GM12878 (cell line): Measurements from ENCODE around the gene KLHL22. TPM values are rescaled to one million over a fixed set of nuclear protein-coding genes. Genes with fewer than 3 reads are reported as not detected.
A peak's percentile ranks its signal among the peaks of the same experiment; 100 is the strongest.

Experiments
- CEBPB ChIP-seq, 2 experiments: fragments of 150-350 bp in 1 of 2; IDR thresholded peaks; 2 replicates each; pipeline ENCODE4 v1.6.1; 2012 to 2014; ENCODE audit warnings: low read depth in 2 of 2, low read length in 2 of 2, borderline replicate concordance in 1 of 2, inconsistent platforms in 1 of 2
- CHD2 ChIP-seq: IDR thresholded peaks from 2 replicates; pipeline ENCODE4 v1.6.1; 2011; ENCODE audit warnings: low read depth, low read length, improper control_type of control experiment, borderline replicate concordance
- CHD4 ChIP-seq: fragments of 200-600 bp; sonication (generic); IDR thresholded peaks from 2 replicates; pipeline ENCODE4 v1.6.1; 2016; ENCODE audit warnings: mild to moderate bottlenecking
- FOS ChIP-seq: IDR thresholded peaks from 3 replicates; pipeline ENCODE4 v1.6.1; 2011; ENCODE audit warnings: borderline replicate concordance; ENCODE audit not compliant: insufficient read length; ENCODE audit errors: extremely low read depth
- FOXK2 ChIP-seq: fragments of 450-650 bp; IDR thresholded peaks from 2 replicates; pipeline ENCODE4 v1.6.1; 2017; ENCODE audit warnings: mild to moderate bottlenecking, moderate library complexity
- HDAC6 ChIP-seq: fragments of 200-600 bp; sonication (generic); IDR thresholded peaks from one replicate; pipeline ENCODE4 v1.8.0; 2017; ENCODE audit warnings: antibody characterized with exemption; ENCODE audit not compliant: unreplicated experiment
- HSF1 ChIP-seq: fragments of 150-350 bp; IDR thresholded peaks from 2 replicates; pipeline ENCODE4 v1.6.1; 2014; ENCODE audit warnings: mild to moderate bottlenecking, low read depth, low read length
- KAT2A ChIP-seq: conservative IDR thresholded peaks from 2 replicates; pipeline ENCODE4 v1.6.1; 2011; ENCODE audit warnings: low read depth, low read length; ENCODE audit not compliant: control insufficient read depth
- KDM1A ChIP-seq: fragments of 200-600 bp; sonication (generic); IDR thresholded peaks from 2 replicates; pipeline ENCODE4 v1.6.1; 2016; ENCODE audit warnings: borderline replicate concordance
- LARP7 ChIP-seq: fragments of 450-650 bp; IDR thresholded peaks from 2 replicates; pipeline ENCODE4 v1.6.1; 2017; ENCODE audit warnings: mild to moderate bottlenecking
- MEF2A ChIP-seq: IDR thresholded peaks from 2 replicates; pipeline ENCODE4 v1.6.1; 2011; ENCODE audit warnings: low read depth, mild to moderate bottlenecking, low read length, moderate library complexity; ENCODE audit not compliant: insufficient read depth
- MEF2B ChIP-seq: fragments of 450-650 bp; IDR thresholded peaks from 2 replicates; pipeline ENCODE4 v1.6.1; 2018; ENCODE audit warnings: mild to moderate bottlenecking, moderate library complexity; ENCODE audit not compliant: partially characterized antibody, poor library complexity, severe bottlenecking
- MYB ChIP-seq: fragments of 150-350 bp; IDR thresholded peaks from 2 replicates; pipeline ENCODE4 v1.6.1; 2014; ENCODE audit warnings: mild to moderate bottlenecking, low read depth, low read length, borderline replicate concordance
- NBN ChIP-seq: fragments of 450-650 bp; IDR thresholded peaks from 2 replicates; pipeline ENCODE4 v1.6.1; 2016
- NFYB ChIP-seq: IDR thresholded peaks from 2 replicates; pipeline ENCODE4 v1.6.1; 2011; ENCODE audit warnings: low read depth, mild to moderate bottlenecking, low read length, improper control_type of control experiment, moderate library complexity; ENCODE audit not compliant: insufficient read depth
- NR2C2 ChIP-seq: IDR thresholded peaks from 2 replicates; pipeline ENCODE4 v1.6.1; 2011; ENCODE audit warnings: borderline replicate concordance, low read depth; ENCODE audit not compliant: control insufficient read depth, insufficient read length
- PBX3 ChIP-seq: IDR thresholded peaks from 2 replicates; pipeline ENCODE4 v1.6.1; 2011; ENCODE audit warnings: mild to moderate bottlenecking, low read depth, low read length, moderate library complexity; ENCODE audit not compliant: insufficient replicate concordance
- POLR2A ChIP-seq: IDR thresholded peaks from 2 replicates; pipeline ENCODE4 v1.6.1; 2011; ENCODE audit warnings: low read depth, mild to moderate bottlenecking, low read length
- POLR2AphosphoS2 ChIP-seq: IDR thresholded peaks from 2 replicates; pipeline ENCODE4 v1.6.1; 2011; ENCODE audit warnings: low read depth, mild to moderate bottlenecking, low read length, improper control_type of control experiment, moderate library complexity
- POLR2AphosphoS5 ChIP-seq: IDR thresholded peaks from 2 replicates; pipeline ENCODE4 v1.6.1; 2011; ENCODE audit warnings: mild to moderate bottlenecking, low read length, inconsistent platforms
- RAD21 ChIP-seq: IDR thresholded peaks from 2 replicates; pipeline ENCODE4 v1.6.1; 2011; ENCODE audit warnings: mild to moderate bottlenecking, low read depth, low read length, moderate library complexity; ENCODE audit not compliant: insufficient read depth
- RUNX3 ChIP-seq: IDR thresholded peaks from 2 replicates; pipeline ENCODE4 v1.6.1; 2012; ENCODE audit warnings: low read length, inconsistent platforms
- SMC3 ChIP-seq: IDR thresholded peaks from 2 replicates; pipeline ENCODE4 v1.6.1; 2011; ENCODE audit warnings: low read length, improper control_type of control experiment, borderline replicate concordance
- STAT1 ChIP-seq: fragments of 450-650 bp; conservative IDR thresholded peaks from 2 replicates; pipeline ENCODE4 v1.6.1; 2014; ENCODE audit warnings: antibody characterized with exemption, mild to moderate bottlenecking
- TAF1 ChIP-seq: IDR thresholded peaks from 2 replicates; pipeline ENCODE4 v1.6.1; 2011; ENCODE audit warnings: mild to moderate bottlenecking, low read depth, low read length, borderline replicate concordance
- TARDBP ChIP-seq: IDR thresholded peaks from 2 replicates; pipeline ENCODE4 v1.6.1; 2016; ENCODE audit warnings: borderline replicate concordance
- TBL1XR1 ChIP-seq: IDR thresholded peaks from 2 replicates; pipeline ENCODE4 v1.6.1; 2012; ENCODE audit warnings: low read depth, low read length, improper control_type of control experiment
- TCF3 ChIP-seq: IDR thresholded peaks from 2 replicates; pipeline ENCODE4 v1.6.1; 2012; ENCODE audit warnings: low read depth, mild to moderate bottlenecking, low read length, borderline replicate concordance; ENCODE audit not compliant: insufficient read depth
- ZNF207 ChIP-seq: fragments of 450-650 bp; IDR thresholded peaks from 2 replicates; pipeline ENCODE4 v1.6.1; 2014; ENCODE audit warnings: antibody characterized with exemption, mild to moderate bottlenecking, borderline replicate concordance
- polyA plus RNA-seq, 11 experiments: library from polyadenylated mRNA; depleted of rRNA in 4 of 11; unstranded in 6 of 11; stranded (reverse) in 5 of 11; fragments of >200 nt; fragmentation: Nextera tagmentation in 4 of 11; fragmentation: Illumina TruSeq in 1 of 11; extraction: Ambion mirVana in 4 of 11; extraction: Trizol in 1 of 11; gene quantifications; 1 replicate in 1 of 11; 2 replicates in 10 of 11; pipeline versions ENCODE4 v1.2.1 to v1.2.3, GENCODE V29; 2011 to 2016; ENCODE audit warnings: inconsistent platforms in 2 of 11, missing spikeins in 2 of 11, low read depth in 1 of 11
- total RNA-seq, 4 experiments: library from RNA; depleted of rRNA in 3 of 4; stranded (reverse); fragments of >200 nt in 3 of 4; fragmentation: Illumina TruSeq in 1 of 4; extraction: Trizol in 1 of 4; gene quantifications; 2 replicates each; pipeline versions ENCODE4 v1.2.1 to v1.2.3, GENCODE V29; 2013 to 2021

Gene KLHL22
- total and polyA plus RNA-seq, 10 of the 15 experiments (the other 5 are each of a cell fraction or from before 2014, with no cell fraction given) = 0.06 to 22.1 (median 14.2) TPM

- TF ChIP-seq PBX3 (no peak), NBN (peak; percentile 77), STAT1 (no peak), KAT2A (no peak), RUNX3 (peak; percentile 59), POLR2AphosphoS2 (0 out of 2 replicates have a peak, but pooled peaks have one; percentile 43), HSF1 (no peak), MEF2B (peak; percentile 23), KDM1A (no peak), CHD4 (no peak), FOXK2 (no peak), MEF2A (no peak), POLR2A (peak; percentile 96), TAF1 (peak; percentile 76; the same call in 1 of the 2 replicates), MYB (no peak), SMC3 (no peak), HDAC6 (no peak), CHD2 (peak; percentile 89), TARDBP (peak; percentile 98), NFYB (no peak), LARP7 (peak; percentile 61; the same call in 1 of the 2 replicates), CEBPB (IDR thresholded peaks at IDR 0.05; ENCODE audit: borderline replicate concordance in 1 of 2, low read depth in 2 of 2, low read length in 2 of 2) (no peak), FOS (no peak), RAD21 (no peak), TBL1XR1 (peak; percentile 47; the same call in 1 of the 2 replicates), ZNF207 (peak; percentile 87; the same call in 1 of the 2 replicates), NR2C2 (no peak), POLR2AphosphoS5 (peak; percentile 87), TCF3 (peak; percentile 71; the same call in 1 of the 2 replicates)
These were observed 11.9 kb upstream of the KLHL22 start, which contains the start of gene MED15 (continued) for GRCh38 chr22:20507253-20508066.
